ENCODE data around the gene CCT6B.

Gene CCT6B

GRCh38 chr17:34926661-34927060, 34.6 kb downstream of the CCT6B start:
- no peaks in the 10 kb centered on the region for H3K4me1 ChIP-seq (ENCODE audit: insufficient read depth, low read length)
- H3K79me2 ChIP-seq (ENCODE audit: insufficient read depth, low read length) = no peaks in the 10 kb centered on the region
- no peak for ATAC-seq (ENCODE audit: insufficient read depth, low read depth)
- H2AFZ ChIP-seq (ENCODE audit: low read depth, low read length) = no peak overlapping the region
- TF ChIP-seq, protein P1, sequence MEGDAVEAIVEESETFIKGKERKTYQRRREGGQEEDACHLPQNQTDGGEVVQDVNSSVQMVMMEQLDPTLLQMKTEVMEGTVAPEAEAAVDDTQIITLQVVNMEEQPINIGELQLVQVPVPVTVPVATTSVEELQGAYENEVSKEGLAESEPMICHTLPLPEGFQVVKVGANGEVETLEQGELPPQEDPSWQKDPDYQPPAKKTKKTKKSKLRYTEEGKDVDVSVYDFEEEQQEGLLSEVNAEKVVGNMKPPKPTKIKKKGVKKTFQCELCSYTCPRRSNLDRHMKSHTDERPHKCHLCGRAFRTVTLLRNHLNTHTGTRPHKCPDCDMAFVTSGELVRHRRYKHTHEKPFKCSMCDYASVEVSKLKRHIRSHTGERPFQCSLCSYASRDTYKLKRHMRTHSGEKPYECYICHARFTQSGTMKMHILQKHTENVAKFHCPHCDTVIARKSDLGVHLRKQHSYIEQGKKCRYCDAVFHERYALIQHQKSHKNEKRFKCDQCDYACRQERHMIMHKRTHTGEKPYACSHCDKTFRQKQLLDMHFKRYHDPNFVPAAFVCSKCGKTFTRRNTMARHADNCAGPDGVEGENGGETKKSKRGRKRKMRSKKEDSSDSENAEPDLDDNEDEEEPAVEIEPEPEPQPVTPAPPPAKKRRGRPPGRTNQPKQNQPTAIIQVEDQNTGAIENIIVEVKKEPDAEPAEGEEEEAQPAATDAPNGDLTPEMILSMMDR (IDR thresholded peaks at IDR 0.05; ENCODE audit: borderline replicate concordance, extremely low read depth, low read length, poor library complexity, severe bottlenecking) = no peak
- TF ChIP-seq EZH2 (IDR thresholded peaks at IDR 0.05; ENCODE audit: borderline replicate concordance, low read depth, low read length, severe bottlenecking) = no peak
- no peaks in the 10 kb centered on the region for H3K36me3 ChIP-seq (ENCODE audit: insufficient read depth, low read length)
- H3K27me3 ChIP-seq (ENCODE audit: insufficient read depth, low read length, poor library complexity) = peaks cover 6% of the 10 kb centered on the region
- no peak overlapping the region for H3K9ac ChIP-seq (ENCODE audit: low read depth, low read length)
- DNase-seq = no peak
- H3K27ac ChIP-seq (ENCODE audit: low read length) = no peak overlapping the region
- no peaks in the 10 kb centered on the region for H3K9me3 ChIP-seq (ENCODE audit: insufficient read depth, low read length, severe bottlenecking)
- no peaks in the 10 kb centered on the region for H4K20me1 ChIP-seq (ENCODE audit: insufficient read depth, low read length)
- H3K4me3 ChIP-seq (ENCODE audit: low read depth in 1 of 2, low read length in 2 of 2) = no peak overlapping the region
- no peak overlapping the region for H3K4me2 ChIP-seq (ENCODE audit: insufficient read depth, low read length)

DNA sequence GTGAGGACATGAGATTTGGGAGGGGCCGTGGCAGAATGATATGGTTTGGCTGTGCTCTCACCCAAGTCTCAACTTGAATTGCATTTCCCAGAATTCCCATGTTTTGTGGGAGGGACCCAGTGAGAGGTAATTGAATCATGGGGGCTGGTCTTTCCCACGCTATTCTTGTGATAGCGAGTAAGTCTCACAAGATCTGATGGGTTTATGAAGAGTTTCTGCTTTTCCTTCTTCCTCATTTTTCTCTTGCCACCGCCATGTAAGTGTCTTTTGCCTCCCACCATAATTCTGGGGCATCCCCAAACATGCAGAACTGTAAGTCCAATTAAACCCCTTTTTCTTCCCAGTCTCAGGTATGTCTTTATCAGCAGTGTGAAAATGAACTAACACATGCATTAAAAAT, 40.6 kb downstream of the CCT6B start:
- no peaks in the 10 kb centered on the region for H3K36me3 ChIP-seq (ENCODE audit: insufficient read depth, low read length)
- H3K4me2 ChIP-seq (ENCODE audit: insufficient read depth, low read length) = no peak overlapping the region
- DNase-seq = no peak
- H3K4me1 ChIP-seq (ENCODE audit: insufficient read depth, low read length) = no peaks in the 10 kb centered on the region
- no peak overlapping the region for H3K9ac ChIP-seq (ENCODE audit: low read depth, low read length)
- H3K4me3 ChIP-seq (ENCODE audit: low read depth in 1 of 2, low read length in 2 of 2) = no peak overlapping the region
- TF ChIP-seq EZH2 (IDR thresholded peaks at IDR 0.05; ENCODE audit: borderline replicate concordance, low read depth, low read length, severe bottlenecking) = no peak
- H3K9me3 ChIP-seq (ENCODE audit: insufficient read depth, low read length, severe bottlenecking) = no peaks in the 10 kb centered on the region
- no peak overlapping the region for H2AFZ ChIP-seq (ENCODE audit: low read depth, low read length)
- no peaks in the 10 kb centered on the region for H3K79me2 ChIP-seq (ENCODE audit: insufficient read depth, low read length)
- peaks cover 5% of the 10 kb centered on the region for H3K27me3 ChIP-seq (ENCODE audit: insufficient read depth, low read length, poor library complexity)
- no peaks in the 10 kb centered on the region for H4K20me1 ChIP-seq (ENCODE audit: insufficient read depth, low read length)
- no peak for ATAC-seq (ENCODE audit: insufficient read depth, low read depth)
- no peak overlapping the region for H3K27ac ChIP-seq (ENCODE audit: low read length)

DNA sequence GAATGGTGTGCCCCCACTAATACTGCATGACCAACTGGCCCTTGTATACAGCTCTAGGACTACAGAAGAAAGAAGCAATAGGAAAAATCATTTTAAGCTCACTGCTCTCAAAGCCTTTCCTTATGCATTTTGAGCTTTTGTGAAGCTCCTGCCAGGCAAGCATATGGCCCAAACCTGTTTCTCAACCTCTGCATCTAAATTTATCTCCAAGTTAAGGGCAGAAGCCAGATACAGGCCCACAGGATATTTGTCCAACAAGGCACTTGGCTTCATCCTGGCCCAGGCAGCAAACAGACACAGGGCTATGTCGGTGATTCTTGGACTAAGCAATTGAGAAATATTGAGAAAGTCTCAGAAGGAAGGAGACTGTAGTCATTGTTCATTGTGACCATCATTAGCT, 43.9 kb downstream of the CCT6B start:
- Histone ChIP-seq H3K27me3 (ENCODE audit: insufficient read depth, low read length, poor library complexity) (peaks cover 5% of the 10 kb centered on the region), H3K79me2 (ENCODE audit: insufficient read depth, low read length) (no peaks in the 10 kb centered on the region), H3K27ac (ENCODE audit: low read length) (no peak overlapping the region), H3K36me3 (ENCODE audit: insufficient read depth, low read length) (no peaks in the 10 kb centered on the region), H3K4me2 (ENCODE audit: insufficient read depth, low read length) (no peak overlapping the region), H3K9ac (ENCODE audit: low read depth, low read length) (no peak overlapping the region), H3K9me3 (ENCODE audit: insufficient read depth, low read length, severe bottlenecking) (no peaks in the 10 kb centered on the region), H2AFZ (ENCODE audit: low read depth, low read length) (no peak overlapping the region), H3K4me1 (ENCODE audit: insufficient read depth, low read length) (no peaks in the 10 kb centered on the region), H3K4me3 (ENCODE audit: low read depth in 1 of 2, low read length in 2 of 2) (no peak overlapping the region), H4K20me1 (ENCODE audit: insufficient read depth, low read length) (no peaks in the 10 kb centered on the region)
- DNase-seq (no peak), ATAC-seq (ENCODE audit: insufficient read depth, low read depth) (no peak)
- TF ChIP-seq EZH2 (IDR thresholded peaks at IDR 0.05; ENCODE audit: borderline replicate concordance, low read depth, low read length, severe bottlenecking) = no peak
- TF ChIP-seq, protein P1 (IDR thresholded peaks at IDR 0.05; ENCODE audit: borderline replicate concordance, extremely low read depth, low read length, poor library complexity, severe bottlenecking) = no peak

- no peak overlapping the region for H2AFZ ChIP-seq (ENCODE audit: low read depth, low read length)
- TF ChIP-seq EZH2 (IDR thresholded peaks at IDR 0.05; ENCODE audit: borderline replicate concordance, low read depth, low read length, severe bottlenecking) = no peak
- TF ChIP-seq, protein P1 (IDR thresholded peaks at IDR 0.05; ENCODE audit: borderline replicate concordance, extremely low read depth, low read length, poor library complexity, severe bottlenecking) = no peak
- no peaks in the 10 kb centered on the region for H3K36me3 ChIP-seq (ENCODE audit: insufficient read depth, low read length)
- H3K9ac ChIP-seq (ENCODE audit: low read depth, low read length) = no peak overlapping the region
- ATAC-seq (ENCODE audit: insufficient read depth, low read depth) = no peak
- H3K27me3 ChIP-seq (ENCODE audit: insufficient read depth, low read length, poor library complexity) = peaks cover 5% of the 10 kb centered on the region
- no peaks in the 10 kb centered on the region for H3K9me3 ChIP-seq (ENCODE audit: insufficient read depth, low read length, severe bottlenecking)
- no peaks in the 10 kb centered on the region for H3K4me1 ChIP-seq (ENCODE audit: insufficient read depth, low read length)
- no peak overlapping the region for H3K27ac ChIP-seq (ENCODE audit: low read length)
- no peaks in the 10 kb centered on the region for H3K79me2 ChIP-seq (ENCODE audit: insufficient read depth, low read length)
- H4K20me1 ChIP-seq (ENCODE audit: insufficient read depth, low read length) = no peaks in the 10 kb centered on the region
- DNase-seq = no peak
- no peak overlapping the region for H3K4me2 ChIP-seq (ENCODE audit: insufficient read depth, low read length)
- no peak overlapping the region for H3K4me3 ChIP-seq (ENCODE audit: low read depth in 1 of 2, low read length in 2 of 2)
Measured at GRCh38 chr17:34916120-34916519, 45.1 kb downstream of the CCT6B start.

All from DND-41 (cell line).